Stimulated activated CD4-positive, alpha-beta T cell treated with anti-CD3 and anti-CD28 coated beads, Interleukin-15, amount 100 ng/mL, for 24 hours (primary cell): ENCODE results near the gene TPP1.

Experiments used
- DNase-seq: peaks from one replicate; pipeline ENCODE4 v3.0.0-alpha.2; 2020

Gene TPP1

DNA sequence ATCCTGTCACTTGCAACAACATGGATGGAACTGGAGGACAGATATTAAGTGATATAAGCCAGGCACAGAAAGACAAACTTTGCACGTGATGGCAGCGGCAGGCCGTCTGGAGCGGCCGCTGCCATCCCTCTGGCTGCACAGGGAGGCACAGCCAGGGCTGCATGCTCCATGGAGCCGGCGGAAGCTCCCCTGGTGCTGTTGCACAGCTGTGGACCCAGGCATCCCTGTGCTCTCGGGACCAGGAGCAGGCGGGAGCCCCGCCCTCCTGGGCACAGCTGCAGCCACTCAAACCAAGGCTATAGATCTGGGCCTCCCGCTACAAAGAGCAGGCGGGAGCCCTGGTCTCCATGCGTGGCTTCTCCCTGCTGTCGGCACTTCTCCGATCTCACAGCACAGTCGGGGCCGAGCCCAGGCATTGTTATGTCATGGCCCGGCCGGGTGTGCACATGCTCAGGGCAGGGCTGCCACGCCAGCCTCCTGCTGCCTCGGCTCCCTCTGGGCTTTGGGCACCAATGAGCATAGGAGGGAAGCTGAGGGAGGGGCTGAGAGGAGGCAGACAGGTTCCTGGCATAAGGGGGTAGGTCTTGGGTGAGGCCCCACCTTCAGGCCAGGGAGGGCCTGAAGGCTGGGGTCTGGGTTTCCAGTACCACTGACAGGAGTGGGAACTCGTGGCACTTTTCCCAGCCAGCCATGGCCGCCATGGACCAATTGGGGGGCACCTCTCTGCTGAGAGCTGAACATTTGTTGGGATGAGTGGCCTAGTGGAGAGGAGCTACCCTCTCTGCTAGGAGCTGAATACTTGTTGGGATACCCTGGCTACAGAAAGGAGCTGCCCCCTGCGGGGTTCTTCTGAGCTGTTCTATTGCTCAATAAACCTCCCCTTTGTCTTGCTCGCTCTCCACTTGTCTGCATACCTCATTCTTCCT lies 32.5 kb downstream of the TPP1 start:
- DNase-seq, result no peak

DNA sequence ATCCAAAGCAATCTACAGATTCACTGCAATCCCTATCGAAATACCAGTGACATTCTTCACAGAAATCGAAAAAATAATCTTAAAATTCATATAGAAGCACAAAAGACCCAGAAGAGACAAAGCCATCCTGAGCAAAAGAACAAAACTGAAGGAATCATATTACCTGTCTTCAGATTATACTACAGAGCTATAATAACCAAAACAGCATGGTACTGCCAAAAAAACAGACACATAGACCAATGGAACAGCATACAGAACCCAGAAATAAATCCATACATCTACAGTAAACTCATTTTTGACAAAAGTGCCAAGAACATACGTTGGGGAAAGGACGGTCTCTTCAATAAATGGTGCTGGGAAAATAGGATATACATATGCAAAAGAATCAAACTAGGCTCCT lies 34.7 kb downstream of the TPP1 start:
- DNase-seq, result no peak

DNA sequence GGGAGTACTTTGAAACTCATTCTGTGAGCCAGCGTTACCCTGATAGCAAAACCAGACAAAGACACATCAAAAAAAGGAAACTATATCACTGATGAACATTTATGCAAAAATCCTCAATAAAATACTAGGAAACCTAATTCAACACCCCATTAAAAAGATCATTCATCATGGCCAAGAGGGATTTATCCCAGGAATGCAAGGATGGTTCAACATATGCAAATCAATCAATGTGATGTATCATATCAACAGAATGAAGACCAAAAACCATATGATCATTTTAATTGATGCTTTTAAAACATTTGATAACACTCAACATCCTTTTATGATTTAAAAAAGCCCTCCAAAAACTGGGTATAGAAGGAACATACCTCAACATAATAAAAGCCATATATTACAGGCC lies 35.6 kb downstream of the TPP1 start:
- DNase-seq, result no peak

DNA sequence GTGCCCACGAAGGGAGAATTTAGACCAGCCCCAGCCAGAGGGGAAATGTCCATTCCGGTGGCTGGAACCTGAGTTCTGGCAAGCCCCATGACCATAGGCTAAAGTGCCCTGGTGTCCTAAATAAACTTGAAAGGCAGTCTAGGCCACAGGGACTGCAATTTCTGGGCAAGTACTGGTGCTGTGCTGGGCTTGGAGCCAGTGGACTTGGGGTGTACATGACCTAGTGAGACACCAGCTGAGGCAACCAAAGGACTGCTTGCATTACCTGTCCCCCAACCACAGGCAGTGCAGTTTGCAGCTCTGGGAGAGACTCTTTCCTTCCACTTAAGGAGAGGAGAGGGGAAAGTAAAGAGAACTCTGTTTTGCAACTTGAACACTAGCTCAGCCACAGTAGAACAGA lies 39.5 kb downstream of the TPP1 start:
- DNase-seq, result no peak

DNA sequence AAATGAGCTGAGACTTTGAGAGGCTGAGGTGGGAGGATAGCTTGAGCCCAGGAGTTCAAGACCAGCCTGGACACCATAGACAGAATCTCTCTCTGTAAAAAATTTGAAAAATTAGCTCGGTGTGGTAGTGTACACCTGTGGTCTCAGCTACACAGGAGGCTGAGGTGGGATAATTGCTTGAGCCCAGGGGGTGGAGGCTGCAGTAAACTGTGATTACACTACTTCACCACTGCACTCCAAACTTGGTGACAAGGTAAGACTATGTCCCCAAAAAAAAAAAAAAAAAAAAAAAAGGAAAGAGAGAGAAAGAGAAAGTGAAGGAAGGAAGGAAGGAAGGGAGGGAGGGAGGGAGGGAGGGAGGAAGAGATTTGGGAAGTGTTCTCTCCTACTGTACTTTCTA lies 41.1 kb downstream of the TPP1 start:
- DNase-seq, result no peak

DNA sequence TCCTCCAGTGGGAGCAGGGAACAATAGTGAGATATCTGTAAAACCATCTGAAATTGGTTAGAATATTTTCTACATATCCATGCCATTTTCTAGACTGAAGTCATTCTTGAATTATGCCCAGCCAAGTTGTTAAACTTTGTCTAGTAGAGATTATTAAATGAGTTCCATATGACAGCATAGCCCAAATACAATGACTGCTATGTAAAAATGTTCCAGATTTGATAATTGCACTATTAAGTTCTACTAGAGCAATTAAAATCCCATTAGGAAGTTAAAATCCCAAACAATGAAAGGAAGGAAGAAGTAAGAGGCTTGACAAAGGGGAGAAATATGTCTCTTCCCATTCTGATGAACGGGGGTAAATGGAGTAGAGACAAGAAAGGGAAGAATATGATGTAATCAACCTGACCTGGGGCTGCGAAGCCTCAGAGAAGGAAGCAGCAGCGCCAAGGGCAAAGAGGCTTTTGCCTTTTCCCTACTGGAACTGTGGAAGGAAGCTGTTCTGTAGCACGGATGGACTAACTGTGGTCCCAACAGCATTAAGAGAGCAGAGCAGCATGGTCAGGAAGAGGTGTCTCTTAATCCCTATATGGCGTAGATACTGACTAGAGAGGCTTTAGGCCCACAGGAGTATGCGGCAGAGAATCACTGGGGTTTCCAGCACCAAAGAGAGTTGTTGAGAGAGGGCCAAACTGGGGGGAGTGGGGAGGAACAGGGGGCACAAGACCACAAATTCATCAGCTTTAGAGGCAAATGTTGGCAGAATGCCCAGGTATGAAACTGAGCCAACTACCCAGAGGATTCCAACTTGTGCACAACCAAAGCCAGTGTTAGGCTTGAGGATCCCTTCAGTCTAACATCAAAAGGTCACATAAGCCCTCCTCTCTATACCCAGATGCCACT lies 42.5 kb downstream of the TPP1 start:
- DNase-seq, result no peak

DNA sequence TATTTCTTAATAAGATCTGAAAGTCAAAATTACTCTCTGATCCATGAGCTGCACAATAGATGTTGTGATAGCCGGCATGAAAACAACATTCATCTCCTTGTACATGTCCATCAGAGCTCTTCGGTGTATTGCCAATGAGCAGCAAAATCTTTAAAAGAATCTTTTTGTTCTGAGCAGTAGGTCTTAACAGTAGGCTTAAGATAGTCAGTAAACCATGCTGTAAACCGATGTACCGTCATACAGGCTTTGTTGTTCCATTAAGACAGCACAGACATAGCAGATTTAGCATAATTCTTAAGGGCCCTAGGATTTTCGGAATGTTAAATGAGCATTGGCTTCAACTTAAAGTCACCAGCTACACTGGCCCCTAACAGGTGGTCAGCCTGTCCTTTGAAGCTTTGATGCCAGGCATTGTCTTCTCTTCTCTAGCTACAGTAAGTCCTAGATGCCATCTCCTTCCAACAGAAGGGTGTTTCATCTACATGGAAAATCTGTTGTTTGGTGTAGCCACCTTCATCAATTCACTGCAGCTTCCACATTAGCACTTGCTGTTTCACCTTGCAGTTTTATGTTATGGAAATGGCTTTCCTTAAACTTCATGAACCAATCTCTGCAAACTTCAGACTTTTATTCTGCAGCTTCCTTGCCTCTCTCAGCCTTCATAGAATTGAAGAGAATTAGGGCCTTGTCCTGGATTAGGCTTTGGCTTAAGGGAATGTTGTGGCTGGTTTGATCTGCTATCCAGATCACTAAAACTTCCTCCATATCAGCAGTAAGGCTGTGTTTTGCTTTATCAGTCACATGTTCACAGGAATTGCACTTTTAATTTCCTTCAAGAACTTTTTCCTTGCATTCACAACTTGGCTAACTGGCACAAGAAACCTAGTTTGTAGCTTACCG lies 44.2 kb downstream of the TPP1 start:
- no peak for DNase-seq

DNA sequence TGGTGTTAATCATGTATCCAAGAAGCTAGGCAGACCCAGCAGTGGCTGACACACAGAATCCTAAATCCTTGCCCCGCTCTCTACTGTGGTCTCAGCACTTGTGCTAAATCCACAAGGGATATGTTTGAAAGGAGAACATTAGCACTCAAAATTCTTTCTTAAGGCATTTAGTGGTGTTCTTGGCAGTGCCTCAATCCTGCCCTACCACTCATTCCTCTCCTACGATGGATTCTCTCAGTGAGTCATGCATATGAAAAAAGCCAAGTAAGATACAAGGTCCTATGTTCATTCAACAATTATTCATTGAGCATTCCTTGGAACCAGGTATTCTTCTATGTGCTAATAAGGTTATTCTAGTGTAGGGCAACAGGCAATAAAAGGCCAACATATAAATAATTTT lies 47.0 kb downstream of the TPP1 start:
- no peak for DNase-seq

DNA sequence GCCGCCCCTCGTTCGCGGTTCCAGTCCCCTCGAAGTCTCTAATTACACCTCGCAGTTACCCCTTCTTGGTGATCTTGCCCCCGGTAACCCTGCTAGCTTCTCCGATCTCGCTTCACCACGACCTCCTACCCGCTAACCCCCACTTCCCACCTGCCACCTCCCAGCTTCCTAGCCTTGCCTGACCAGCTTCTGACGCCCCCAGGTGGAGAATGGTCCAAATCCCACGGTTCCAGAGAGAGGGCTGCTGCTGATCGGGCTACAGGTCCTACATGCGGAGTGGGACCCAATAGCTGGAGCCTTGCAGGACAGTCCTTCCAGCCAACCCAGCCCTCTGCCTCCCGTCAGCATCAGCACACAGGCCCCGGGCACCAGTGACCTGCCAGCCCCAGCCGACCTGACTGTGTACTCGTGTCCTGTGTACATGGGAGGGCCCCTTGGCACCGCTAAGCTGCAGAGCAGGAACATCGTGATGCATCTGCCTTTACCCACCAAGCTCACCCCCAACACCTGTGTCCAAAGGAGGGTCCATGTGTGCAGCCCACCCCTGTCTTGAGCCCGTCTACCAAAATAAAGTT lies 47.7 kb downstream of the TPP1 start:
- no peak for DNase-seq

DNA sequence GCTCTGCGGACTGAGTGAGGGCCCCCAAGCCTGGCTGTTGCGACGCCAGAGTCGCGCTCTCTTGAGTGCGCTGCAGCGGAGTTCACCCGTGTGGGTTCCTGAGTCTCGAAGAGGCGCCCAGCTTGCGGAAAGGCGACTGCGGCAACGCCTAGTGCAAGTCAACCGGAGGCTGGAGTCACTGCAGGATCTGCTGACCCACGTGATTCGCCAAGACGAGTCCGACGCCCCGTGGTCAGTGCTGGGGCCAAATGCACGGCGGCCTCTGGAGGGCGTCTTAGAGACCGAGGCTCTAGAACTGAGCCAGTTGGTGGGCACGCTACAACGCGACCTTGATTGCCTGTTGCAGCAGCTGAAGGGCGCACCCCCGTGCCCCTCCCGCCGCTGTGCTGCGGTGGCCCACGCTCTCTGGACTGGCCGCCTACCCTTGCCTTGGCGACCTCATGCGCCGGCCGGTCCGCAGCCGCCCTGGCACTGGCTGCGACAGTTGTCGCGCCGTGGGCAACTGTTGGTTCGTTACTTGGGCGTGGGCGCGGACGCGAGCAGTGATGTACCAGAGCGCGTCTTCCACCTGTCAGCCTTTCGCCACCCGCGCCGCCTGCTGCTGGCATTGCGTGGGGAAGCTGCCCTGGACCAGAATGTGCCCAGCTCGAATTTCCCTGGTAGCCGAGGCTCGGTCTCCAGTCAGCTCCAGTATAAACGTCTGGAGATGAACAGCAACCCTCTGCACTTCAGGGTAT lies 48.4 kb downstream of the TPP1 start:
- DNase-seq, result no peak

DNA sequence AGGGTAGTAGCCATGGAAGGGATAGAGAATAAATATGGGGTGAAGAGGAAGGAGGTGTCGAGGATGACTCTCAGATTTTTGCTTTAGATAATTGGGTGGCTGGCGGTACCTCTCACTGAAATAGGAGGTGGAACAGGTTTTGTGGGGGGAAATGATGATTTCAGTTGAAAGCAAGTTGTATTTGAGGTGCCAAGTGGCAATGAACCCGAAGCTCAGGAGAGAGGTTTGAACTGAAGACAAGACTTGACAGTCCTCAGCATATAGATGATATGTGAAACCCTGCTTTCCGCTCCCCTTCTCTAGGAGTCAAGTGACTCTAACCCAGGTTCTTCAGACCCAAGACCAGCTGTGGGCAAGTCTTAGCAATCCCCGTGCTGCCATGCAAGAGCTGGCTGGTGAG lies 49.5 kb downstream of the TPP1 start:
- DNase-seq, result no peak

DNA sequence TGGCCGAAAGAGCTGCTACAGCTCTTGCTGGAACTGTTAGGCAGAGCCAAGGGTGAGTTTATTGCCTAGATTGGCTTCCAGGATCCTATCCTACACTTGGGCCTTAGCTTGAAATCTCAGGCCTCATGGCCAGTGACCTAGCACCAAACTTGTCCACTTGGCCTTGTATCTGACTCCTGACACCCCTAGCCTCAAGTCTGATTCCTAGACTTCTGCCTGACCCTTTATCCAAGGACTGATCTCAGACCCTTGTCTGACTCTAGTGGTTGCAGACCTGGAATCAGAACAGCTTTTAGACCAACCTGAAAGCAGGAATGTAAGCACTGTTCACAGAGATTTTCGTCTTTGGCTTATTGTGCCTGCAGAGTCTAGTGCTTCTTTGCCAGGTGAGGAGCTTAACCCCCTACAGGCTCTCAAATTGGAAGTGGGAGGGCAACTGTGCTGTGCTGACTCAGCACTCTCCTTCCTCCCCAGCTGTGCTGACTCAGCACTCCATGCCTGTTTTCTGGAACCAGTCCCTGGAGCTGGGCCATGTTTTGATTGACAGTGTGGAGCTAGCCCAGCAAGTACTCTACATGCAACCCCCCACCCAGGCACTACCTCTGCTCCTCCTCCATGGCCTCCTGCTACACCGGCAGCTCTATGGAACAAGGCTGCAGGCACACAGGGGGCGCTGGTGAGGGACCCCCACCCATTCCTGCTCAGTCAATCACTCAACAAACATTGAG lies 50.9 kb downstream of the TPP1 start:
- DNase-seq, result no peak

DNA sequence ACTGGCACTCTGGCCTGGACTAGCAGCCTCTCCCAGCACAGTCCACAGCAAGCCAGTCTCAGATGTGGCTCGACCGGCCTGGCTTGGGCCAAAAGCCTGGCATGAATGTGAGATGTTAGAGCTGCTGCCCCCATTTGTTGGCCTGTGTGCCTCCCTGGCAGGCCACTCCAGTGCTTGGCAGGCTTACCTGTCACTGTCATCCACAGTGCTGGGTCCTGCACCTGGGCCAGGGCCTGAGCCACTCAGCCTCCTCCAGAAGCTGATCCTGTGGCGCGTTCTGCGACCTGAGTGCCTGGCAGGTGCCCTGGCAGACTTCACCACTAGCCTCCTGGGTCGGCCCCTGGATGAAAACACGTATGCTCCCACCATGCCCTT lies 51.9 kb downstream of the TPP1 start:
- DNase-seq, result no peak

DNA sequence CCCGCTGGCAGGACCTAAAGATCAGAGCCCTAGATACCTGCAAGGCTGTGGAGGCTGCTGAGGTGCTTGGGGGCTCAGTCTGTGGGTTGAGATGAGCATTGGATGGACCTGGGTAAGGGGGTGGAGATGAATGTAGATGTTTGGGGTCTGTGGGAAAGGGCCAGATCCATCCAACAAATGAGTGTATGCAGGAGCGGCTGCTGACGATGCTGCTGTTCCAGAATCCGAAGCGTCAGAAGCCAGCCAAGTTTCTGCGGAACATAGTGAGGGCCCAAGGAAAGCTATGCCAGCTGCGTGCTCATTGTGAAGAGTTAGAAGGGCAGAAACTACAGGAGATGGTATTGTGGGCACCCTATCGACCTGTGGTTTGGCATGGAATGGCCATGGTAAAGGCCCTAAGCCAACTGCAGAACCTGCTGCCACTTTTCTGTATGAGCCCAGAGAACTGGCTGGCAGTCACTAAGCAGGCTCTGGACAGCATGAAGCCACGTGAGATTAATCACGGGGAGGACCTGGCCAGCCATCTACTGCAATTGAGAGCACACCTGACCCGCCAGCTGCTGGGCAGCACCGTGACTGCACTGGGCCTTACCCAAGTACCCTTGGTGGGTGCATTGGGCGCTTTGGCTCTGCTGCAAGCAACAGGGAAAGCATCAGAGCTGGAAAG lies 52.4 kb downstream of the TPP1 start:
- DNase-seq, result no peak

DNA sequence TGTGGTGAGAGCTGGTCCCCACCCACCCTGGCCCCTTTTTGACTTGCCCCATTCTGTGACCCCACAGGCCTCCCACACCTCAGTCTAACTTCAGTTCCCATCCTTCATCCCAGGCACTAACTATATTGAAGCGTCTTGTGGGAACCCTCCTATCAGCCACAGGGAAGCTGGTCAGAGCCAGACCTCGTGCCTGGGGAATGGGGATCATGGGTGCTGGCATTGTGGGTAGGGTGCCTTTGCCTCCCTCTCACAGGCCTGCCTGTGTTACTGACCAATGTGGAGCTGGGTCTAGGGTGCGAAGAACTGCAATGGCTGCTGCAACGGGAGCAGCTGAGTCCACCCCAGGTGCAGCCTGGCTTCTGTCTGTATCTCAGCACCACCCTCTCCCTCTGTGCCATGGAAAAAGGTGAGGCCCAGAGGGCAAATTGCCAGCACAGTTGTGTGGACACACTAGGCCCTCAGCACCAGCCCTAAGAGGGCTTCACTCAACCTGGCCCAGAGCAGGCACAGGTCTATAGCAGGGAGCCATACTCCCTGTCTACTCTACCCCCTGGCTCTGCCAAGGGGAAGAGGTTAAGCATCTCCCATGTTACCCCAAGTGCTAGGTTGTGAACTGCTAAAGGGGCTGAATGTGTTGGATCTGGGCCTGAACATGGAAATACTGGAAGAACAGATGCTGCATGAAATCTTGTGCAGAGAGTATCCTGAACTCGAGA lies 53.1 kb downstream of the TPP1 start:
- no peak for DNase-seq

DNA sequence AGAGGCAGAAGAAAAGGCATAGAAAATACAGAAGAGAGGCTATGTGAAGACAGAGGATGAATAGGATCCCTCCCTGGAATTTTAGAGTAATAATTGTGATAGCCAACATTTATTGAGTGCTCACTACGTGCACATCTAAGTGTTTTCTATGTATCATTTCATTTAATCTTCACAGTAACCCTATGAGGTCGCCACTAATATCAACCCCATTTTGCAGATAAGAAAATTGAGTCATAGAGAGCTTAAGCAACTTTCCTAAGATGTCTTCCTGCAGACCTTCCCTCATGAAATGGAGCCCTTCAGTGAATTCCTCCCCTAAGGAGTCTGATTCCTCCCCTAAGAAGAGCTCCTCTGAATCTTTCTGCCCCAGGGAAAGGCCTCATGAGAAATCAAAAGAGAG lies 53.9 kb downstream of the TPP1 start:
- DNase-seq, result no peak

DNA sequence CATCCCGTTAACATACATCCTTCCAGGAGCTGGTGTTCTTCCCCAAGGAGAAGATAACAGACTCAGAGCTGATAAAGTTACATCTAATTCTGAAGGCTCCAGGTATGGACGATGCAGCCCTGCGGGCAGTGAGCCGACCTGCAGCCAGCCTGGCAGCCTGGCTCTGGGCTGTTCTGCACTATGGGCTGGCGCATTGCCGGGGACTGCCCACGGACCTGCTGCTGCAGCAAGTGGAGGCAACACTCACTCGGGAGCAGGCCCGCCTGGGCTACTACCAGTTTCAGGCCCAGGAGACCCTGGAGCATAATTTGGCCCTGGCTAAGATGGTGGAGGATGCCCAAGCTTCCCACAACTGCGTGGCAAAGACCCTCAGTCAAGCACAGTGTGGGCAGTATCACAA lies 55.6 kb downstream of the TPP1 start:
- no peak for DNase-seq

DNA sequence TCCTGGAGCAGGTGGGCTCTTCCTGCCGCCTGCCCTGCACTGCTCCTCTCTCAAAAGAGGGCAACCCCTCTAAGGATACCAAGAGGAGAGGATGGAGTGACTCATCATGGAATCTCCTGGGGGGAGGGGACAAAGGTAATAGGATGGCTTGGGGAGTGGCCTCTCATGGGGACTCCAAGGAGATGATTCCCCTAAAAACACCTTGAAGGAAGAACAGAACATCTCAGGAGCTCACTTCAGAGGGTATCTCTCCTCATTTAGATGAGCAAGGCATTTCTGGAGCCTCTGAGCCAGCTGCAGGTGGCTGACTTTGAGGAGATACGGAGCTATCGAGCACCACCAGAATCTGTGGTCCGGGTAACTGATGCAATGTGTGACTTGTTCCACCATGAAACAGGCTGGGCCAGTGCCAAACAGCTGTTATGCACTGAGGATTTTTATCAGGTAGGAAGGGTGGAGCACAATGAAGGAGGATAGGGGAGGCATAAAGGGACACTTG lies 56.1 kb downstream of the TPP1 start:
- no peak for DNase-seq
